NCI-H82 treated with DMSO at 0.1 percent for 48 hours (cell line): ENCODE results near the gene BORCS6.
A peak's percentile ranks its signal among the peaks of the same experiment; 100 is the strongest.

Source experiments
- DNase-seq: peaks from one replicate; lab custom pipeline; 2025; ENCODE audit not compliant: unreplicated experiment; lab: John Stamatoyannopoulos, UW

Gene BORCS6

GRCh38 chr17:8155996-8156245, 34.1 kb downstream of the BORCS6 start:
- no peak for DNase-seq

DNA sequence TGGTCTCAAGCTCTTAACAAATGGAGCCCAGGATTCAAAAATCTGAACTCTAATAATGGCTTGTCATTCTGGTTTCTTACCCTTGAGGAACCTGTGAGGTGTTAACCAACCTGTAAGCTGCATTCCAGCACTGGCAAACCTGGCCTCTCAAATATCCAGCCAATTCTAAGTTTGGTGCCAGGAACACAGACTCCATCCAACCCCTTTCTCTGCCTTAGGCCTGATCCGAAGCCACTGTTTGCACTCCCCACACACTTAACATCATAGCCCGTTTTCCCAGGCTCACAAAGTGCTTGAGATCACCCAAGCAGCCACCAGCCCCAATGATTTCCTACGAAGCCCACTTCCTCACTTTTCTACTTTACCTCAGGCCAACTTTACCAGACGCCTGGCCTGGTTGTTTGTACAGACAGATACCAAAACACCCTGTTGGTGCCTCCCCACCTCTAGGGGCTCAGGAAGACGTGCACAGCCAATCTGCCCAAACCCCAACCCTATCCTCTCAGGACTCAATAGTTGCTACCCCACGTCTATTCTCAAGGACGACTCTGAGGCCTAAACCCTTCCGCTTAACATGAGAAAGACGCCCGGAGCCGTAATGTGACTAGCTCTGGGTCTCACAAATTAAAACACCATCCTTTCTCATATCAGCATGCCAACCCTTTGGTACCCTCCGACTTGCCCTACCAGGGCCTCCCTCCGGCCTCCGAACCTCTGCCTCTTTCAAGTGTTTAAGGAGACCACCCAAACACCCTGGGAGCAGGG, 34.6 kb downstream of the BORCS6 start:
- no peak for DNase-seq

DNA sequence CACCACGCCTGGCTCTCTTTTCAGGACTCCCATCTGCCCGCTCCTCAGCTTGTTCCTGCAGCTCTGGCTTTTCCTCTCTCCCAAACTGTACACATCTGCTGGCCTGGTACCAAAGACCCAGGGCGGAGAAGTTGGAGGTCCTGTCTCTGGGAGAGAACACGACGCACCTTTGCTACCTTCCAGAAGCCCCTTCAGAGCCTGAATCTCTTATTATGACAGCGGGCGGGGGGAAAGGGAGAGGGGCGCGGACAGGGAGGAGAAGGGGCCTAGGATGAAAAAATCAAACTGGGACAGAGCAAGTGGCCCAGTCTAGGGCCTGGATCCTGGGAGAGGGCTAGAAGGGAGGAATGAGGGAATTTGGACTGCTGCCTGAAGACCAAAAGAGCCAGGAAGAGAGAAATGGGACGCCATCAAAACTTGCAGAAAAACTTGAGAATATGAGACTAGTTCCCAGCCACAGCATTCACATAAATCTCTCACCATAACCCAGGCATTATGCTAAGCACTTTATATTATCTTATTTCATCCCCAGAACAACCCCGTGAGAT, 35.3 kb downstream of the BORCS6 start:
- no peak for DNase-seq

DNA sequence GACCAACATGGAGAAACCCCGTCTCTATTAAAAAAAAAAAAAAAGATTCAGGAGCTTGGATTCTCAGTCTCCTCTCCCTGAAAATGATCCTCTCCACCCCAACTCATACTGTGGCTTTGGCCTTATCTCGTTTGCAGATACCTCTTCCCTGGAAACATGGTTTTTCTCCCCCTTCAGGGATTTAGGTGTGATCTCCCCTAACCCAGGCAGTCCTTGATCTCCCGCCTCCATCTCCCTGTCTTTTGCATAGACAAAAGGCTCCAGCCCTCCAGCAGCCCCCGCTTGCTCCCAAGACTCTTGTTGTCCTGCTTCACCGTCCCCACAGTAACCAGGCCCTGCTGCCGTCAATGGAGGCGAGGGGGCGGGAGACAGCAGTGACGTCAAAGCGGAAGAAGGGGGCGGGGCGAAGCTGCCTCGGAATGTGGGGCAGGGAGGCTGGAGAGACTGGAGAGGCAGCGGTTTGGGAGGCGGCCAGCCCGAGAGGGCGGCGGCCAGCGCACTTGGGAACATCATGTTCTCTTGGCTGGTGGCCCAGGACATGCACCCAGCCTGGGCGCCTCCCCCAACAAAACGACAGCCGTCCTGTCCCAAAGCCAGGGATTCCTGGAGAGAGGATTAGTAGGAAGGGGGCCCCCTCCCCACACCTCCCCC, 35.9 kb downstream of the BORCS6 start:
- peak; percentile 96 for DNase-seq

DNA sequence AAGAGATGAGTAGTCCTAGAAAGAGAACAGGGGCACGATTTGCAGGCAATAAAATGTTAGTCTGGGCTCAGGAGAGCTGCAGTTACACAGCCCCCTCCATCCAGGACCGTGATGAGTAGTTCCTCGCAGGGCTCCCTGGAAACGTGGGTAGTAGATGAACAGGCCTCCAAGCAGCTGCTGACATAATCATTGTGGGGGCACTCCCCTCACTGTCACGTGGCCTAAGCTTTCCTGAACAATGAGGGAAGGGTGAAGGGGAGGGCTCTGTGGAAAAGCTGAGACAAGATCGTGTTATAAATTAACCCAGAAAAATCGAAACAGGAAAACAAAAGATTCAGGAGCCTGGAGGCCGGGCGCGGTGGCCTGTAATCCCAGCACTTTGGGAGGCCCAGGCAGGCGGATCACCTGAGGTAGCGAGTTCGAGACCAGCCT, 36.4 kb downstream of the BORCS6 start:
- peak; percentile 60 for DNase-seq

DNA sequence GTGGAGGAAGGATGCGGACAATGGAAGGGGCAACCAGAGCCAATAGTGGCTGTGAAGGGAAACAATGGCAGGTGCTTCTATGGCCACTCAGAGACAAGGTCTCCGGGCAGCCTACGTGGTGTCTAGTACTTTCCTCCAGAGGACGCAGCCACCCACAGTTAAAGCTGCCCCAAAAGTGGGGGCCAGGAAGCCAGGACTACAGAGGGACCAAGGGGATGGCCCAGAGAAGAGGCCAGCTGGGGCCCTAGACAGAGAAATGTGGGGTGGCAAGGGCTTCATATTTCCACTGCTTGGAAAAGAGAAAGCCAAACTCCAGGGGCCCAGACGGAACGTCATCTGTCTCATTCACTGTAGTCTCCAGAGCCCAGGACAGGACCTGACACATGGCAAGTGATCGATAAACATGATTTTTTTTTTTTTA, 36.9 kb downstream of the BORCS6 start:
- DNase-seq = no peak

DNA sequence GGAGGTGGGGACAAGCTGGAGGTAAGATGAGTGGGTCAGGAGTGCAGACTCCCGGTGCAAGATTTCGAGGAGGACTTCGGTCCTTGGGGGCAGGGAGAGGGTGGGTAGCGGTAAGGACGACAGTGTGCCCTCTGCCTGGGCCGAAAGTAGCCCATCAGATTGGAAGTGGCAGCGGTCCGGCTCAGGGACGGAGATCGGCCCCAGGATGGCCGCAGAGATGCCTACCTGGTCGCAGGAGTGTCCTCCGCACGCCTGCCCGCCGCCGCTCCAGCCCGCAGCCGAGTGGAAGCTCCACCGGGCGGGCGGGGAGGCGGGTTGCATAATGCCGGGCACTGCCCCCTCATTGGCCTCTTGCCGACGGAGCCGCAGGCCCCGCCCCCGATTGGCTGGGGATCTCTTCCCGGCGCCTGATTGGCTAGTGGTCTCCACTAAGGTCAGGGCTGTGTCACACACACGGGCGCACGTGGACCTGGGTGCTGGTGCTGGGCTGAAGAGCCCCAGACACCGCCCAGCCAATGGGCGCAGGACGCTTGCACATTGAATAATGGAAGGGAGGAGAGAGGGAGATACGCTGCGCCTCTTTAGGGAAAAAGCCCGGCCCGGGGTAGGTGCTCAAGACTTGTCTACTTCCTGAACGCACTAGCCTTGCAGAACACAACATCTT, 37.7 kb downstream of the BORCS6 start, which contains the start of gene PER1:
PER1 (minus strand) TSS at position 293 of the 664 bp plus-strand sequence. CDS start 1,698 bp downstream, outside the sequence.
- DNase-seq = peak; percentile 96

DNA sequence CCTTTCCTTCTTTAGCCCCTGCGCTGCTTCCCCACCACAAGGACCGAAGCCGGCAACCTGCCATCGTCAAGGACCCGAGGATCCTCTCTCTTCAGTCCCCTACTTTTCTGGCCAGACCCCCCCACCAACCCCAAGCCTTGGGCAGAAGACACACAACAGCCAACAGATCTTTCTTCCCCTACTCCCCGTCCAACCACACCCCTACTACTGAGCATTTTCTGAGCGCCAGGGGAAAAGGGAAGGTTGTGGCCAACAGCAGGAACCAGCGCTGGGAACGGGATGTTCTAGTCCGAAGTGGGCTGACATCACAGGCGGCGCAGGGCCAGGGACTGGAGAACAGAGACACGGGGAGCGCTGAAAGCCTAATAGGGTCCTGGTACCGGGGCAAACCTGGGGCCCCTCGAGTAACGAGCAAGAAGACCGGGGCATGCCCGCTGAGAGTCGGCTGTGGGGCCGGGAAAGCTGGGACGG, 38.3 kb downstream of the BORCS6 start:
- DNase-seq = no peak

GRCh38 chr17:8151120-8151640, 38.8 kb downstream of the BORCS6 start:
- DNase-seq = peak; percentile 51

- no peak for DNase-seq
Observed at GRCh38 chr17:8150194-8151119, 39.5 kb downstream of the BORCS6 start.

DNA sequence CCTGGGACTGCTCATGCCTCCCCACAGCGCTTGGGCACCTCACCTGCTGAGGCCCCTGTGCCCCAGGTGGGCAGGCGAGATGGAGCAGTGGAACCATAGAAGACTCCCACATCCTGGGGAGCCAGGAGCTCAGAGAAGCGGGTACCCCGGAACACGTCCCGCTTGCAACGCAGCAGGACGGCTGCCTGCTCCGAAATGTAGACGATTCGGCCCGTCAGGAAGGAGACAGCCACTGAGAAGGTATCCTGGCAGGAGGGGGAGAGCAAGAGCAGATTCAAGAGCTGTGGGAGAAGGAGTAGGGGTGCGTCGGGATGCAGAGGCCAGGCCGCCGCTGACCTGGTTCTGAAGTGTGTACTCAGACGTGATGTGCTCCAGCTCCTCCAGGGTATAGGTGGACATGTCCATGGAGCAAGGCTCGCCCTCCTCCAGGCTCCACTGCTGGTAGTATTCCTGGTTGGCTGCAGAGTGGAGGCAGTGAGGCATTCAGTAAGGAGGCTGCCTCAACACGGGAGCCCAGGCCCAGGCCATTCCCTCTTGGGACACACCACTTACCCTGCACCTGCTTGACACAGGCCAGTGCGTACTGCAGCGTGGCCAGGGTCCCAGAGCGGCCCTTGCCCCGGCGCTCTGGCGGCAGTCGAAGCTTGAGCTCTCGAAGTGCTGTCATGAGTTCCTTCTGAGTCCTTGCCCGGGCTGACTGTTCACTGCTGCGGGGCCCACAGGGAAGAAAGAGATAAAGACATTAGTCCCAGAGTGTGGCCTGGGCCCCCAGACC, 40.4 kb downstream of the BORCS6 start:
- no peak for DNase-seq

GRCh38 chr17:8148560-8148959, 41.4 kb downstream of the BORCS6 start:
- DNase-seq = no peak

- no peak for DNase-seq
Observed at GRCh38 chr17:8147805-8148404, 42.1 kb downstream of the BORCS6 start.

DNA sequence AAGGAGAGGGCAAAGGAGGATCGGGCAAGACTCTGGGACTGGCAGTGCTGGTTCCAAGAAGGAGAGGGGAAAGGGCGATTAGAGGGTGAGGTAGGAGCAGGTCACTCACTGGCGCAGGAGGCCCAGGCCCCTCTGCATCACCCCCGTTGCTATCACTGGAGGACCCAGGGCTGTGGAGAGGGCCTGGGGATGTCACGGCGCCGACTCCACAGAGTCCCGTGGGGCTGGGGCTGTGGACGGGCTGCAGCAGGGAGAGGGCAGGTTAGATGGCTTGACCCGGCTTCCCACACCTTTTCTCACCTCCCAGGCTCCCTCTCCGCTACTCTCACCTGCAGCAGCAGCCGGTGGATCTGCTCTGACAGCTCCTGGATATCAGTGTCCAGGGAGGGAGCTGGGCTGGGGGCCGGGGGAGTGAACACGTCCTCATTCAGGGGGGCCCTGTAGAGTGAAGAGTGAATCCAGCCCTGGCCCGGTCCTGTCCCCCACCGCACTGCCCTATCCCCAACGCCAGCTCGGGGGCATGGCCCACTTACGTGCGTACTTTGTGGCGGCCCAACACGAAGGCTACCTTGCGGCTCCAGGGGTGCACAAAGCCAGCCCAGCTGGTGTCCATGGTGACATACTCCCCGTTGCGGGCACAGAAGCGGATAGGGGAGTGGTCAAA, 42.7 kb downstream of the BORCS6 start:
- DNase-seq = no peak

DNA sequence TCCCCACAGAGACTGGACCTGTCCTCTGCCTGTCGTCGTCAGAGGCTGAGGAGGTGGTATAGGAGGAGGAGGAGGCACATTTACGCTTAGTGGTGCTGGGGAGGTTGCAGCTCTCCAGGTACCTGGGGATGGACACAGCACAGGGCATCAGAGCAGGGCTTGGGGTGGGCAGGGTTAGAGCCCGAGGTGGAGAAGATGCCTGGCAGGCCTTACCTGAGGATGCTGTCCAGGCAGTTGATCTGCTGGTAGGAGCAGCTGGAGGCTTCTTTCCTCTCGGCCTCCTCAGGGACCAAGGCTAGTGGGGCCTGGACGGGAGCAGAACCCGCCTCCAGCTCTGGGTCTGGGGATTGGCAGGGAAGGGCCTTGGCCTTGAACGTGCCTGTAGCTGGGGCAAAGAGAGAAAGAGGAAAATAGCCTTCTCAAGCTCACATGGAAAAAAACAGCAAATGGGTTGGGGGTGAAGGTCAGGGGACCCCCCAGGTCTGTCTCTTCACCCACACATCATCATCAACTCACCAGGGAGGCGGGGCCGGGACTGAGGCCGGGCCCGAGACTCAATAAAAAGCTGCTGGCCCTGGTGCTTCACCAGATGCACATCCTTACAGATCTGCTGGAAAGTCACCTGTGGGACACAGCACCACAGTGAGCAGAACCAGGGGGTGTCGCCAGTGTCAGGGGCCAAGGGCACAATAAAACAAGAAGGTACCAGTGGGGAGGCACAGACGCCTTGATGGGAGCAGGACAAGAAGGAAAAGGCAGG, 43.4 kb downstream of the BORCS6 start:
- DNase-seq = no peak

- DNase-seq = no peak
Observed at GRCh38 chr17:8145811-8146210, 44.2 kb downstream of the BORCS6 start.

DNA sequence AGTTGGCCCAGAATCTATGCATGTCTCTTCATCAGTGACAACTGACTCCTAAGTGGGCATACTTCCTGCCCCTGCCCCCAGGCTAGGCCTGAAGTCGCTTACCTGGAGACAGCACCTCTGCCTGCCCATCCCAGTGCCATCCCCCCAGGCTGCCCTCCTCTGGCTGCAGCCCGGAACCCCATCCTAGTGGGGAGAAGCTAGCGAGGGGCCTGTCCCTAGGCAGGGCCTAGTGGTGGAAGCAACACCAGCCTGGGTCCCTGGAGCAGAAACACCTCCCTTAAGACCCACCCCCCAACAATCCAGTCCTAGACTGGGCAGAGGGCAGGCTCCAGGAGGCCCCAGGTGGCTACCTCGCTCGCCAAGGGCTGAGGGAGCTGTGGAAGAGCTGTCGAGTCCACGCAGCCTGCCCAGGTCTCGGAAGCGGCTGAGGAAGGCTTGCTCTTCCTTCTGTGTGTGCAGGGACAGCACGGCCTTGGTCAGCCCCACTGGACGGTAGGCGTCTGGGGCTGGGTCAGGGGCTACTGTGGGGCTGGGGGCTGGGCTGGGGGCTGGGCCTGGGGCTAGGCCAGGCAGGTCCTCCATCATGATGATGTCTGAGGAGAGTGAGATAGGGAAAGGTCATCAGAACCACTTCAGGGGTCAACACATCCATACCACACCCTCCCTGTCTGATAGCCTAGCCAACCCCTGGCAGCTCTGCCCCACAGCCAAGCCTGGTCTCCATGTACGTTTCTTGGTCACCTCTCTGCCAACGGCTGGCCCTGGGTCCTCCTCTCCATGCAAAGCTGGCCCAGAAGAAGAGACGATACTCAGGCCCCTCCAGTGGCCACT, 45.4 kb downstream of the BORCS6 start:
- DNase-seq = no peak
